NCI-H510A (cell line): ENCODE measurements around the gene TTC22.

Experiments
- DNase-seq: peaks from one replicate; lab custom pipeline; 2025; lab: John Stamatoyannopoulos, UW

The TTC22 gene

GRCh38 chr1:54800899-54801759 lies at the start of gene TTC22:
TSS of gene TTC22 (minus strand) at chr1:54801323. CDS start at chr1:54801163, 160 bp downstream.
- DNase-seq: peak; percentile 56

- no peak for DNase-seq
Measured at GRCh38 chr1:54850737-54851136, 49.6 kb upstream of the TTC22 start.

- DNase-seq: no peak
Measured at GRCh38 chr1:54850069-54850730, 49.1 kb upstream of the TTC22 start.

- DNase-seq: no peak
Measured at GRCh38 chr1:54849219-54850068, 48.3 kb upstream of the TTC22 start.

GRCh38 chr1:54848134-54848948 lies 47.2 kb upstream of the TTC22 start:
- DNase-seq: no peak

GRCh38 chr1:54846716-54847284 lies 45.7 kb upstream of the TTC22 start:
- no peak for DNase-seq

- no peak for DNase-seq
Measured at GRCh38 chr1:54846301-54846700, 45.2 kb upstream of the TTC22 start.

- no peak for DNase-seq
Measured at GRCh38 chr1:54845772-54846171, 44.6 kb upstream of the TTC22 start.

GRCh38 chr1:54844564-54844963 lies 43.4 kb upstream of the TTC22 start:
- no peak for DNase-seq

GRCh38 chr1:54843449-54843848 lies 42.3 kb upstream of the TTC22 start:
- DNase-seq: no peak

- no peak for DNase-seq
Measured at GRCh38 chr1:54842963-54843362, 41.8 kb upstream of the TTC22 start.

GRCh38 chr1:54842206-54842915 lies 41.2 kb upstream of the TTC22 start:
- DNase-seq: no peak

- DNase-seq: no peak
Measured at GRCh38 chr1:54839824-54840223, 38.7 kb upstream of the TTC22 start.

- no peak for DNase-seq
Measured at GRCh38 chr1:54838565-54839180, 37.5 kb upstream of the TTC22 start.

- DNase-seq: no peak
Measured at GRCh38 chr1:54837002-54837853, 36.1 kb upstream of the TTC22 start.

GRCh38 chr1:54836594-54836993 lies 35.5 kb upstream of the TTC22 start:
- no peak for DNase-seq

GRCh38 chr1:54835970-54836369 lies 34.8 kb upstream of the TTC22 start:
- DNase-seq: no peak

- DNase-seq: no peak
Measured at GRCh38 chr1:54835131-54835898, 34.2 kb upstream of the TTC22 start.
